ENCODE data around the gene PXK.
A peak's percentile ranks its signal among the peaks of the same experiment; 100 is the strongest.
"Not testable (repeated sequence)": the region's sequence is repeated elsewhere in the genome, so short reads cannot be mapped to it uniquely, and the experiment has no call there.

Gene PXK

GRCh38 chr3:58332575-58333188 lies at the start of gene PXK:
TSS of gene PXK (plus strand) at chr3:58332892. CDS start at chr3:58332989, 97 bp downstream.
- peak; percentile 25 for DNase-seq

DNA sequence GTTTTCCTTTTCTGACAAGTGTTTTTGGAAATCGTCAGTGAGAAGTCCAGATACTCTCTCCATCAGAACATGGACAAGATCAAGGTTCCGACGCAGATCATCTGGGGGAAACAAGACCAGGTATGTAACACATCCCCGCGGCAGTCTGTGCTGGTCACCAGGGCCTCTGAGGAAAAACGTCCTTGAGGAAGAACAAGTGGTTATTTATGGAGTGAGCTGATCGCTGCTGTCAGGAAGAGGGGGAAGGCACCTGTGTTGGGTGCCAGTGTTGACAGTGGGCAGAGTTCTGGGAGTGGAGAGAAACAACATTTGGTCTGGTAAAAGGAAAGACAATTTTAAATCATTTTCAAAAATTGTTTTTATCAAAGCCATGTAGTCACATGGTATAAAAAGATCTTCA lies 47.4 kb upstream of the PXK start:
- no peak for DNase-seq

DNA sequence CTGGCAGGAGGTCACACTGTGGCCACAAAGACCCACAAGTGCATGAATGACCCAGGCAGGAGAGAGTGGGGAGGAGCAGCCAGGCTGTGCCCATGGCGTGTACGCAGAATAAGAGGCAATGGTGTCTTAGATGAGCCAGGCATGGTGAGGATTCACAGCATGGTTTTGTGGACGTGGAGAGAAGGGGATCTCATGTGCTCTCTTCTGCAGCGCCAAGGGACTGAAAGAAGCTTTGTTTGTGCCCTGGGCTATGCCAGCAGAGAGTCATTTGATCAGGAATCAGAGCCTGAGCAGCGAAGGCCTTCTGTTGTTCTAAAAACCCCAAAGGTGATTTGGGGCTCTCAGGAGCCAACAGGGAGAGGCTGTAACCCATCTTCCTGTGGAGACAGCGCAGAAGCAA lies 45.3 kb upstream of the PXK start:
- DNase-seq = no peak

DNA sequence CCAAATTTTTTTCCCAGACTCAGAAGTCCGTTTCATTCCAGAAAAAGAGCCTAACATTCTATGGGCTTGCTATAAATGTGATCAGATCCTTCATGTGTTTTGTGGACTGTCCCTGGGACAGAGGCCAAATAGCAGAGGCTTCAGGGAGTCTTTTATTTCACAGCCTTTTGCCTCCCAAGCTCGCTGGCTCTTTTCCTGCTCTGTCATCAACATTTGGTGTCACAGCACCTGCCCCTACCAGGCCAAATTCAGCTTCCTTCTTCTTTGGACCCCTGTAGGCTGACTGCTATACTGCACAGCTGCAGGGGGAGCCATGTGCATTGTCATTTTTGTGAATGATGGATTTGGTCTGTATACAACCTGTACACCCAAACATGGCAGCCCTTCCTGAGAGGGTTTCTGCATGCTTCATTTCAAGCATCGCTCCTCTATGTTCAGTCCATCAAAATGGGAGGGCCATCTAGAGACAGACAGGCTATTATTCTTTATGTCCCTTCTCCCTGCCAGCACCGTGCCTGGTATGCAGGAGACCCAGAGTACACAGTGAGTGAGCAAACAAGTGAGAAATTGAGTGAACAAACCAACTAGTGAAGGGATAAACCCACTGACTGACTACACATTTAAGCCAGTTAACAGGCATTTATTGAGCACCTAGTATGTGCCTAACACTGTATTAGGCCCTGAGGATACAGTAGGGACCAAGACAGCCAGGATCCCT lies 44.5 kb upstream of the PXK start:
- no peak for DNase-seq

DNA sequence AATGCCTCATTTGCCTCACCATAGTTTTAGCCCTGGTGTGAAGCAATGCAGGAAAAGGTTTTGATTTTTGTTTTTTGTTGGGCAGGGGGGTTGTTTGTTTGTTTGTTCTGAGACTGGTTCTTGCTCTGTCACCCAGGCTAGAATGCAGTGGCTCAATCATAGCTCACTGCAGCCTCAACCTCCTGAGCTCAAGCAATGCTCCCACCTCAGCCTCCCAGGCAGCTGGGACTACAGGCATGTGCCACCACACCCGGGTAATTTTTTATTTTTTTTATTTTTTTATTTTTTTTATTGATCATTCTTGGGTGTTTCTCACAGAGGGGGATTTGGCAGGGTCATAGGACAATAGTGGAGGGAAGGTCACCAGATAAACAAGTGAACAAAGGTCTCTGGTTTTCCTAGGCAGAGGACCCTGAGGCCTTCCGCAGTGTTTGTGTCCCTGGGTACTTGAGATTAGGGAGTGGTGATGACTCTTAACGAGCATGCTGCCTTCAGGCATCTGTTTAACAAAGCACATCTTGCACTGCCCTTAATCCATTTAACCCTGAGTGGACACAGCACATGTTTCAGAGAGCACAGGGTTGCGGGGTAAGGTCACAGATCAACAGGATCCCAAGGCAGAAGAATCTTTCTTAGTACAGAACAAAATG lies 43.6 kb upstream of the PXK start:
- not testable (repeated sequence) for DNase-seq

GRCh38 chr3:58290446-58290845 lies 42.2 kb upstream of the PXK start:
- DNase-seq = not testable (repeated sequence)

DNA sequence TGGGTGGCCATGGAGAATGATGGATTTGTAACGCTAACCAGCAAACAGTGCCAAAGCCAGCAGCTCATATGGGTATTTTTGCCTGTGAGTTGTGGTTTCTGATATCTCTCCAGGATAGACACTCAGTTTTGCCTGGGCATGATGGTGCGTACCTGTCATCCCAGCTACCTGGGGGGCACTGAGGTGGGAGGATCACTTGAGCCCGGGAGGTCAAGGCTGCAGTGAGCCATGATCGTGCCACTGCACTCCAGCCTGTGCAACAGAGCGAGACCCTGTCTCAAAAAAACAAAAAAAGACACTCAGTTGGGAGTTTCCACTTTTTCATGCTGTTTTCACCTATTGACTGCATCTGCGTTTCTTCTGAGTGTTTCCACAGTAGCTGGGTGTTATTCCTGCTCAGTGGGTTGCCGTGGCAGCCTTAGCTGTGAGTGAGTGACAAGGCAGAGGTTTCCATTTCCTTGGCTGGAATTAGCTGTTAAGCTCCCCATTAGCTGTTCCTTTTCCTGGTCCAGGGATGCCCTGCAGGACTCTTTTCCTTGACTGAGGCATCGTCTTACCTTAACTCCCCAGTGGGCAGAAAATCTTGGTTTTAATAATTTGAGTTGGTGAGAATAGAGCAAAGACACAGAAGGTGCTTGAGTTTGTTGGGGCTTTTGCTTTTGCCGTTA lies 40.9 kb upstream of the PXK start:
- DNase-seq = no peak

DNA sequence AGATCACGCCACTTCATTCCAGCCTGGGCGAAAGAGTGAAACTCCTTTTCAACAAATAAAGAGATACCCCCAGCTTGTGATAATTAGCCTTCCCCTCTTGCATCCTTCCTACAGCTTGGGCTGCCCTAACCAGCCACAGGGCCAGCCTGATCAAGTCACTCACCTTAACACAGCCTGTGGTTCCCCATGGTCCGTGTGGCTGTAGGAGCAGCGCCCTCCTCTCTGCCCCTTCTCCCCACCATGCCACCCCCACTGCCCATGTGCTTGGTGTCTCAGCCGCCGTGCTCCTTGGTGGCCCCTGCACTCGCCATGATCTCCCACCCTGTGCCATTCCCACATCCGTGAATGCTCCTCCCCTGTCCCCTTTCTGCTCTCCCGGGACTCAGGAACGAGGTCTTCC lies 39.8 kb upstream of the PXK start:
- DNase-seq = no peak

GRCh38 chr3:58293516-58293915 lies 39.2 kb upstream of the PXK start:
- no peak for DNase-seq

DNA sequence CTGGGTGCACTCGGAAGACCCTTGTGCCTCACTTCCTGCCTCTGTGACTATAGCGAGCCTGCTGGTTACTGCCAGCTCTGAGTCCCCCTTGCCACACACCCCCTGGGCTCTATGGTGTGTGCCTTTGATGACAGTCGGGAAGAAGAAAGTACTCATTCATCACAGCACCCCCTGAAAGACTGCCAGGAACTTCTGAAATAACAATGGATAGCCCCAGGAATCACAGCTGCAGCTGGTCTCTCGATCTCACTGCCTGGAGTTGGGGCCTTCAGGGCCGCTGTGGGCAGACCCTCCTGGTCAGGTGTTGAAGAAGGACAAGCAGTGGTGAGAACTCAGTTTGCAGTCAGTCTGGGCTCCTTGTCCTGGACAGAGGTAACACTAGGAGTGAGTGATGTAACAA lies 36.4 kb upstream of the PXK start:
- DNase-seq = no peak

DNA sequence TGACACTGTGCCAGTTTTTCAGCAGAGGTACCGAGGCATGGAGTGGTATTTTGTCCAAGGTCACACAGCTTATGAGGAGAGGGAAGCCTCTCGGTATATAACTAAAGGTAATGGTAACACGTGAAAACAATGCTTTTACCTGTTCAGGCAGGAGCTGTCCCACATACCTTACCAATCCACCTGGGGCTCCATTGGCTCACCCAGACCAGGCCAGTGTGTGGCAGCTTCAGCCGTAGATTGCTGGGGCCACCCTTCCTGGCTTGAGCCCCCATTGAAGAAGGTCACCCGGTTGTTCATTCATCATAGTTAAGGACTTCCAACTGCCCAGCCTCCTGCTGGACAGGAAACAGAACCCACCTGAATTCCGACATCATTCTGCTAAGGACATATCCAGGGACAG lies 35.8 kb upstream of the PXK start:
- DNase-seq = no peak

- DNase-seq = no peak
Measured at GRCh38 chr3:58298190-58298589, 34.5 kb upstream of the PXK start.

DNA sequence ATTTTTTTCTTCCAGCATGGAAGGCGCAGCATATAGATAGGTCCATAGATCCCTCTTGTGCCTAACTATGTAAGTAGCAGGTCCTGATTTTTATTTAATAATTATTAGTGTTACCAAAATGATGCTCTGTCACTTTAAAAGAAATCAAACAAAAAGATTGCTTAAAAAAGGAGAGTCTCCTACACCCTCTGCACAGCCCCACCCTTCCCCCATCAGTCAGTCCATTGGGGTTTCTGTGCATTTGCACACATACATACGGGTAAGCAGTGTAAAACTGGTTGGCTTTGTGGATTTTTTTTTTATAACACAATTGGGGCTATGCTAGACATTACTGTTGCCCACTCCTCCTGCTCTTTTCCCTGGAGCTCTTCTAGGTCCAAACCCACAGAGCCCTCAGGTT lies 33.6 kb upstream of the PXK start:
- DNase-seq = no peak

DNA sequence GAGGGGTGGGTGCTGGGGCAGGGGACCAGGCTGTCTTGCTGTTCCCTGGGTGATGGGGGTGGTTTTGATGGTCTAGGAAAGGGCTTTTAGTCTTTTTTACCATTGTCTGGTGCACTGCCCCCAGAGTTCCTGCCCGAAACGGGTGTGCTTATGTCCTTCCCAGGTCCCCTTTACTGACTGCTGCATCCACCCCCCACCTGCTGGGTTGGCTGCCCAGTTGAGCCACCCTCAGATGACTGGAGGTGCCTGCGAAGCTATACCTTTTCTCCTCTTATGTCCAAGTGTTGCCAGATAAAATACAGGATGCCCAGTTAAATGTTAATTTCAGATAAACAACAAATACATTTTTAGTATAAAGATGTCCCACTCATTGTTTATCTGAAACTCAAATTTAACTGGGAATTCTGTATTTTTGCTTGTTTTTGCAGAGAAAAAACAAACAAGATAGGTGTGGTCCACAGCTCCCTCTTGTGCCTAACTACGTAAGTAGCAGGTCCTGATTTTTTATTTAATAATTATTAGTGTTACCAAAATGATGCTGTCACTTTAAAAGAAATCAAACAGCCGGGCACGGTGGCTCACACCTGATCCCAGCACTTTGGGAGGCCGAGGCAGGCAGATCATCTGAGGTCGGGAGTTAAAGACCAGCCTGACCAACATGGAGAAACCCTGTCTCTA lies 32.7 kb upstream of the PXK start:
- DNase-seq = peak; percentile 18

GRCh38 chr3:58305882-58306711 lies 26.6 kb upstream of the PXK start, which contains the start of the genes HTD2 and RPP14:
TSS of gene HTD2 (plus strand) at chr3:58306520. CDS start at chr3:58317614, 11,094 bp downstream.
TSS of gene RPP14 (plus strand) at chr3:58306245. CDS start at chr3:58310330, 4,085 bp downstream.
- DNase-seq = peak; percentile 85

GRCh38 chr3:58307639-58308215 lies 25.0 kb upstream of the PXK start:
- peak; percentile 41 for DNase-seq

DNA sequence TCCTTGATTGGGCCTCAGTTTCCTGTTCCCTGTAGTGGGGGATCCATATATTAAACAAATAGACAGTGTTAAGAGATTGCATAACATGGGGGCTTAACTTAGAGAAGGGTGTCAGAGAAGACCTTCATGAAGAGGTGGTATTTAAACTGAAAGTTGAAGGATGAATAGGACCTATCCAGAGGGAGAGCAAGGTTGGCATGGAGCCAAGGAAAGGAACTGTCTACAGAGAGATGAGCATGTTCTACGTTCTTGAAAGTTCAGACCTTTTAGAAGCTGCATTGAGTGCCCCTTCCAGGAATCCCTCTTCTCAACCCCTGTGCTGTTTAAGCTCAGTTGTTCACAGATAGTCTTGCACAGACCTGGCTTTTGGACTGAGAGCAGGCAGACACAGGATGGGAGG lies 24.0 kb upstream of the PXK start:
- DNase-seq = no peak

DNA sequence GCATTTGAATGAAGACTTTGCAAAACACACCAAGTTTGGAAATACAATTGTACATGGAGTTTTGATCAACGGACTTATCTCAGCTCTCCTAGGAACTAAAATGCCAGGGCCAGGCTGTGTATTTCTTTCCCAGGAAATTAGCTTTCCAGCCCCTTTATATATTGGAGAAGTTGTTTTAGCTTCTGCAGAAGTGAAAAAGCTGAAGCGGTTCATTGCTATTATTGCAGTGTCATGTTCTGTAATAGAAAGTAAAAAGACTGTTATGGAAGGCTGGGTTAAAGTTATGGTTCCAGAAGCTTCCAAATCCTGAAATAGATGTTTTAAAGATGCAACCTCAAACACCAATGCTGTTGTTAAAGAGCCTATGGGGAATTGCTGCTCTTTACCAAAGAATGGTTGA lies 14.9 kb upstream of the PXK start:
- no peak for DNase-seq

DNA sequence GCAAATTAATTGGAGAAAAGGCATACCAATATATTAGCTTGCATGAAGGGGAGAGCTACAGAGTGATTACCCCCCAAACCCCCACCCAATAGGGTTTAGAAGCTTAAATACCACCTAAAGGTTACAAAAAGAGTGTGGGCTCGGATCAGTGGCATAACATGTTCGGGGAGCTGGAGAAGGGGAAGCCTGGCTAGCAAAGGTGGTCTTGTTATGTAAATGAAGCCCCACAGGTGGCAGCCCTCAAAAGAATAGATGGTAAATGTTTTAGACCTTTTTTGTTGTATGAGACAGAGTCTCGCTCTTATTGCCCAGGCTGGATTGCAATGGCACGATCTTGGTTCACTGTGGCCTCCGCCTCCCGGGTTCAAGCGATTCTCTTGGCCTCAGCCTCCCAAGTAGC lies 10.9 kb upstream of the PXK start:
- no peak for DNase-seq

DNA sequence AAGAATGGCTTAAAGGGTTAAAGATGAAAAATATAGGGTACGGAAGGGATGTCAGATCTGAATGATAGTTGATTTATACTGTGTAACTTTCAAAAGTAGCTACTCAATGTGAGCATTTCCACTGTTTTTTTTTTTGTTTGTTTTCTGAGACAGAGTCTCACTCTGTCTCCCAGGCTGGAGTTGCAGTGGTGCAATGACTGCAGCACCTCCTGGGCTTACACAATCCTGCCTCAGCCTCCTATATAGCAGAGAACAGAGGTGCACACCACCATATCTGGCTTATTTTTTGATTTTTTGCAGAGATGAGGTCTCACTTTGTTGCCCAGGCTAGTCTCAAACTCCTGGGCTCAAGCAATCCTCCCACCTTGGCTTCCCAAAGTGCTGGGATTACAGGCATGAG lies 9.9 kb upstream of the PXK start:
- DNase-seq = no peak

- DNase-seq = no peak
Measured at GRCh38 chr3:58323529-58324390, 8.9 kb upstream of the PXK start.
